Endothelial cell (in vitro differentiated cells): ENCODE measurements around the gene PAM. TPM values are rescaled to one million over a fixed set of nuclear protein-coding genes. Genes with fewer than 3 reads are reported as not detected.

Source experiments
- DNase-seq: peaks from one replicate; pipeline ENCODE4 v3.0.0; 2021; ENCODE audit warnings: low spot score
- H3K27ac Mint-ChIP-seq: one replicate; pipeline ENCODE4 v1.8.0; 2021; ENCODE audit warnings: mixed read lengths, inconsistent platforms; ENCODE audit not compliant: unreplicated experiment
- H3K27me3 Mint-ChIP-seq: one replicate; pipeline ENCODE4 v1.8.0; 2021; ENCODE audit warnings: mild to moderate bottlenecking, moderate library complexity, mixed read lengths, inconsistent platforms; ENCODE audit not compliant: unreplicated experiment
- H3K36me3 Mint-ChIP-seq: one replicate; pipeline ENCODE4 v1.8.0; 2021; ENCODE audit warnings: mild to moderate bottlenecking, low read depth, mixed read lengths, inconsistent platforms; ENCODE audit not compliant: unreplicated experiment
- H3K4me1 Mint-ChIP-seq: one replicate; pipeline ENCODE4 v1.8.0; 2021; ENCODE audit warnings: mild to moderate bottlenecking, mixed read lengths, inconsistent platforms; ENCODE audit not compliant: unreplicated experiment
- H3K4me3 Mint-ChIP-seq: one replicate; pipeline ENCODE4 v1.8.0; 2021; ENCODE audit warnings: mild to moderate bottlenecking, mixed read lengths, inconsistent platforms; ENCODE audit not compliant: unreplicated experiment
- H3K9me3 Mint-ChIP-seq: one replicate; pipeline ENCODE4 v1.8.0; 2021; ENCODE audit warnings: mixed read lengths, inconsistent platforms; ENCODE audit not compliant: unreplicated experiment
- CTCF ChIP-seq: fragments of 200-600 bp; sonication (generic); IDR thresholded peaks from one replicate; pipeline ENCODE4 v1.5.0; 2021; ENCODE audit warnings: antibody characterized with exemption; ENCODE audit not compliant: unreplicated experiment
- total RNA-seq: library from RNA; stranded (reverse); fragmentation: NEBNext Ultra II Directional; extraction: Animal tissue kit (Norgen Biotek cat#: 25700); gene quantifications from one replicate; pipeline ENCODE4 v1.2.1, GENCODE V29; 2021; ENCODE audit not compliant: unreplicated experiment

PAM gene
- total RNA-seq, 1 donor from 2014 or later, result 255 TPM

GRCh38 chr5:103034662-103035392 lies 279.7 kb downstream of the PAM start:
- Mint-ChIP-seq H3K4me1 (no peaks in the 10 kb centered on the region), H3K27ac (no peak overlapping the region)

GRCh38 chr5:103035701-103036100 lies 280.6 kb downstream of the PAM start:
- no peak overlapping the region for H3K27ac Mint-ChIP-seq
- H3K27me3 Mint-ChIP-seq, result peaks cover 3% of the 10 kb centered on the region
- H3K9me3 Mint-ChIP-seq, result no peaks in the 10 kb centered on the region
- no peak for DNase-seq
- H3K36me3 Mint-ChIP-seq, result peaks cover 15% of the 10 kb centered on the region
- no peaks in the 10 kb centered on the region for H3K4me1 Mint-ChIP-seq
- no peak overlapping the region for H3K4me3 Mint-ChIP-seq
- no peak for TF ChIP-seq CTCF

More at GRCh38 chr5:103034662-103035392, 279.7 kb downstream of the PAM start:
- TF ChIP-seq CTCF, result no peak
- peaks cover 17% of the 10 kb centered on the region for H3K36me3 Mint-ChIP-seq
- H3K27me3 Mint-ChIP-seq, result peaks cover 3% of the 10 kb centered on the region
- H3K4me3 Mint-ChIP-seq, result no peak overlapping the region
- DNase-seq, result no peak
- no peaks in the 10 kb centered on the region for H3K9me3 Mint-ChIP-seq

GRCh38 chr5:103036601-103037000 lies 281.5 kb downstream of the PAM start:
- no peaks in the 10 kb centered on the region for H3K9me3 Mint-ChIP-seq
- H3K36me3 Mint-ChIP-seq, result peaks cover 11% of the 10 kb centered on the region
- H3K27ac Mint-ChIP-seq, result no peak overlapping the region
- no peak for DNase-seq
- no peaks in the 10 kb centered on the region for H3K4me1 Mint-ChIP-seq
- no peak for TF ChIP-seq CTCF
- peaks cover 3% of the 10 kb centered on the region for H3K27me3 Mint-ChIP-seq
- H3K4me3 Mint-ChIP-seq, result no peak overlapping the region

- peaks cover 4% of the 10 kb centered on the region for H3K36me3 Mint-ChIP-seq
- no peak for DNase-seq
- no peaks in the 10 kb centered on the region for H3K9me3 Mint-ChIP-seq
- H3K4me1 Mint-ChIP-seq, result no peaks in the 10 kb centered on the region
- no peak for TF ChIP-seq CTCF
- no peaks in the 10 kb centered on the region for H3K27me3 Mint-ChIP-seq
- H3K27ac Mint-ChIP-seq, result no peak overlapping the region
- no peak overlapping the region for H3K4me3 Mint-ChIP-seq
Measured at GRCh38 chr5:103037673-103038455, 282.8 kb downstream of the PAM start.
